GOT3 (cell line): ENCODE data around the gene NINJ2.
"Not testable (repeated sequence)": the region's sequence is repeated elsewhere in the genome, so short reads cannot be mapped to it uniquely, and the experiment has no call there.

ENCODE experiments used
- DNase-seq: peaks from one replicate; lab custom pipeline; 2025; ENCODE audit warnings: mixed read lengths; lab: John Stamatoyannopoulos, UW

Gene NINJ2

DNA sequence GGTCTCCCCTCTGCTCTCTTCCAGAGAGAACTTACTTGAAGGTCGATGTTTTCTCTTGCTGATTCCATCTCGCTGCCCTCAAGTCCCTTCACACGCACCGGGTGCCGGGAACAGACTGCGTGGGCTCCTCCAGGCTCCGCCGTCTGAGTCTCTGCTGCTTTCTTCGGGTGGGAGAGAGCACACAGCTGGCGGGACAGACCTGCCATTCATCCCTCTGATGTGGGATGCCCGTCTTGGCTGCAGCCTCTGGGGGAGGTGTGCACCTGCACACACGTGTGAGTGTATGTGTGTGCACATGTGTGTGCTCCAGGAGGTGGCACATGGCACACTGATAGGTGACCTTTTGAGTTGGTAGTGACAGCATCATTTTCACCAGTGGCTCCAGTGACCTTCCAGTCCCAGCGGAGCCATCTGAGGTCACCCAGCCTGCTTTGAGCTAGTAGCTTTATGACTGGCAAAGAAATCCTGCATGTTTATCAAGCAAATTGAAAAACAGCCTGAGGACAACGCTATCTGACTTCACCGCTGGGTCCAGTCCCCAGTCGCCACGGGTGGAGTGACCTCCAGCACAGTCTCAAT is at the start of gene NINJ2:
Gene NINJ2 (minus strand): TSS at position 153 of the 579 bp plus-strand sequence. CDS start 85 bp downstream, at position 68.
- DNase-seq: no peak

- no peak for DNase-seq
Observed at GRCh38 chr12:712172-712863, 49.1 kb upstream of the NINJ2 start.

DNA sequence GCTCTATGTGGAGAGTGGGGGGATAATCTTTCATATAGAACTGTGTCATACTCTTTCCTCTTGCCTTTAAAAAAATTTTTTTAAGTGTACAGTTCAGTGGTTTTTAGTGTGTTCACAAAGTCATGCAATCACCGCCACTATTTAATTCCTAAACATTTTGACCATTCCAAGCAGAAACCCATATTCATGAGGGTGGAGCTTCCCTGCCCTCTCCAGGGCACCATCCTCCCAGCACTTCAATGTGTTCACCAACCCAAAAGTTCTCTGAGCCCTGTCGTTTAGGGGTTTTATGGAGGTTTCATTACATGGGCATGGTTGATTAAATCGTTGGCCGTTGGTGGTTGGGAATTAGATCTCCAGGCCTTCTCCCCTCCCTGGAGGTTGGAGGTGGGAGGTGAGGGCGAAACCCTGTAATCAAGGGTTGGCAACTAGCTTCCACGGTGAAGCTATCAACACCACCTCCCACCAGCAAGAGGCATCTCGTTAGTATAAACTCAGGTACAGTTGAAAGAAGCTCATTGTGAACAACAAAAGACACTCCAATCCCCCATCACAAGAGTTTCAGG is 46.3 kb upstream of the NINJ2 start:
- no peak for DNase-seq

GRCh38 chr12:708084-708483 is 44.8 kb upstream of the NINJ2 start:
- not testable (repeated sequence) for DNase-seq

GRCh38 chr12:704516-705242 is 41.4 kb upstream of the NINJ2 start:
- no peak for DNase-seq

DNA sequence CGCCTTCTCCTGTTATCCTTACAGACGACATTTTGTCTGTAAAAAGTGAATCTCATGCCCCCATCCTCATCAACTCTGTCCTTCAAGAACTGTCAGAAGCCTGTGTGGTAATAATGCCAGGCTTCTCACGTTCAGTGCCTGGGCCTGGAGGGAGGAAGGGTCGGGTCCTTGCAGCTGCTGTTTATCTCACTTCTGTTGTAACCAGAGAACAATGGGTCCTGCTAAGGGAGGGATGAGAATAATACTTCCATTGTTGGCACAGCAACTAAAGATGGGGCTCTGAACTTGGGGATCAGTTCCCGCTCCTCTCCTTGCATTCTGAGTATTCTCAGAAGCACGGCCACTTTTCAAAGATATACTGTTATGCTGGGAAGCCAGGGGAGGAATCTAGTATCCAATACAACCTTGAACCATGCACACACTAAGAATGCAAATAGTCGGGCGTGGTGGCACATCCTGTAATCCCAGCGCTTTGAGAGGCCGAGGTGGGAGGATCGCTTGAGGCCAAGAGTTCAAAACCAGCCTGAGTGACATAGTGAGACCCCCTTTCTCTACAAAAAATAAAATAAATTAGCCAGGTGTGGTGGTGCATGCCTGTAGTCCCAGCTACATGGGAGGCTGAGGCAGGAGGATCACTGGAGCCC is 38.8 kb upstream of the NINJ2 start:
- DNase-seq: no peak

DNA sequence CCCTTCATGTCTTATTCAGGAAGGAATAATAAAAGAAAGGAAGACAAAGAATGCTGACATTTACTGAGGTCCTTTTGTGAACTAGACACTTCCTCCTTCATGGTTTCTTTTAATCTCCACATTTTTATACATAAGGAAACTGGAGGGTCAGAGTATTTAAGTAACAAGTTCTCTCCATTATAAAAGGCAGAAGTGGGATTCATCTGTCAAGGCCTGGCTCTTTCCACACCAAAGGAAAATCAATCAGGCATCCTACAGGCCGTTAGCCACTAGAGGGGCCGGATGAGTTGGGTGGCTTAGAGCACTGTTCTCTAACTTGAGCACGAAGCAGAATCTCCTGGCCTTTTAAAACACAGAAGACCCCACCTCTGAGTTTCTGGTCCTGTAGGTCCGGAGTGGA is 36.8 kb upstream of the NINJ2 start:
- no peak for DNase-seq

- not testable (repeated sequence) for DNase-seq
Observed at GRCh38 chr12:698222-698621, 35.0 kb upstream of the NINJ2 start.

- no peak for DNase-seq
Observed at GRCh38 chr12:697481-697880, 34.2 kb upstream of the NINJ2 start.

DNA sequence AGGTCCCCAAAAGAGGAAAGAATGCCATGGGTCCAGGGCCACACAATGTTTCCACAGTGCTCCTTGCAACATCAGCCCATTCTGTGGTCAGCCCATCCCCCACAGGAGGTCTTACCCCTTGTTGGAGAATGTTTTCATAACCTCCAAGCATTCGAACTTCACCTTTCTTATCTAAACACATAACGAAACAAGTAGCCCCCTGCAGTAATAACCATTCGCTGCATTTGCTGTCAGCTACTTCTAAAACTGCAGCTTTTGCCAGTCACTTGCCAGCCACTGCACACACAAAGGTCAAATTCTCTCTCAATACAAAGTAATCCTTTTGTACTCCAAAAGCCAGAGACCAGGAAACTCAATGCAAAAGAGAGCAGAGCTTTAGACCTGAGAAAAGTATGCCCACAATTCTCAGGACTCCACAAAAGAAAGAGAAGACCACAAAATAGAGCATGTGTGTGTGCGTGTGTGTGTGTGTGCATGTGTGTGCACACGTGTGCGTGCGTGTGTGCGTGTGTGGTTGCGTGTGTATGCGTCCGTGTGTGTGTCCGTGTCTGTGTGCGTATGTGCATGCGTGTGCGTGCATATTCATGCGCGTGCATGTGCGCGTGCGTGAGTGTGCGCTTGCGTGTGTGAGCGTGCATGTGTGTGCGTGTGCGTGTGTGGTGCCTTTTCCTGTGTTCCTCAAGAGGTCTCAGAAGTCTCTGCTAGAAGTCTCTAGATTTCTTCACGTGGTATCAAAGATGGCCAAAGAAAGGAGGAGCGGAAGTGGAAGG is 31.7 kb upstream of the NINJ2 start:
- DNase-seq: no peak

DNA sequence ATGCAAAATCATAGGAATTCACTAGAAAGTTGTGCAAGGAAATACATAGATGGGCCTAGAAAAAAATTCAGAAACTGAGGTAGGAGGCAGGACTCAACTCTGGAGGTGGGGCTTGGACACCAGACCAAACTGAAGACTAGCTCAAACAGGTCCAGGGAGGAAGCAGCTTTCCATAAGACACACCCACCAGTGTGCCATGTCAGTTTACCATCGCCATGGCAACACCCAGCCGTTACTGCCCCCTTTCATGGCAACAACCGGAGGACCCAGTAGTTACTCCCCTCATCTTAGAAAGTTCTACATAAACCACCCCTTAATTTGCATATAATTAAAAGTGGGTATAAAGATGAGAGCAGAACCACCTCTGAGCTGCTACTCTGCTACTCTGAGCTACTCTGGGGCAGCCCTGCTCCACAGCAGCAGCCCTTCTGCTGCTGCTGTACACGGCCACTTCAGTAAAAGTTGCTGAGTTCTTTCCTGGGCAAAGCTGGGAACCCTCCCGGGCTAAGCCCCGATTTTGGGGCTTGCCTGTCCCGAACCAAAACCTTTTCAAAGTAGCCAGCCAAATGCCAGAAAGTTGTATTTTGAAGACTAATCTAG is 30.8 kb upstream of the NINJ2 start:
- no peak for DNase-seq

DNA sequence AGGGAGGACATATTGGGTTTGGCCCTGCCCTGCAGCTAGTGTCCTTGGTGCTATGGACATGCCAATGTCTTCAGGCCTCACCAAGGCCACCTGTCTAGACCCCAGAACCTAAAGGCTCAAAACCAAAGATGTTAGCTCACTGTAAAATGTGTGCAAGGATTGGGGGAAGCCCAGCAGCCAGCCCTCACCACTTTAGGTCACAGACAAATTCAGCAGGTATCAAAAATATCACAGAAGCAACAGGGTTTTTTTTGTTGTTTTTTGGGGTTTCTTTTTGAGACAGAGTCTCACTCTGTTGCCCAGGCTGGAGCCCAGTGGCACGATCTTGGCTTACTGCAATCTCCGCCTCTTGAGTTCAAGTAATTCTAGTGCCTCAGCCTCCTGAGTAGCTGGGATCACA is 29.0 kb upstream of the NINJ2 start:
- DNase-seq: no peak

- no peak for DNase-seq
Observed at GRCh38 chr12:690466-690865, 27.2 kb upstream of the NINJ2 start.

DNA sequence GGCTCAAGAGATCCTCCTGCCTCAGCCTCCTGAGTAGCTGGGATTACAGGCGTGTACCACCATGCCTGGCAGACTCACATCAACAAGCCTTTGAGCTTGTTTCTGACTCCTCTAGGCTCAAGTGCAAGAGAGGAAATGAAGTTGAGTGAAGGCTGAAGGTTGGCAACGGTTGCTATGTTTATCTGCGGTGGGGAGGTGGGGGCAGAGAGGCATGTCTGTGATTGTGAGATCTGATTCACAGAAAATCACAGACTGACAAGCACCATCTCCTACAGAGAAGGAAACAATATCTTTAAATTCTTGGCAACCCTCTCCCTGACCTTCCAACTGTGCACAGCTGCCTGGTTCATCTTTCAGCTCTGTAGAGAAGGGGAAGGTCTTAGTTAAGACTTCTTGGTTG is 22.1 kb upstream of the NINJ2 start:
- no peak for DNase-seq

- no peak for DNase-seq
Observed at GRCh38 chr12:684416-684815, 21.2 kb upstream of the NINJ2 start.

GRCh38 chr12:681568-682256 is 18.5 kb upstream of the NINJ2 start:
- no peak for DNase-seq

- no peak for DNase-seq
Observed at GRCh38 chr12:678747-679712, 15.8 kb upstream of the NINJ2 start.

DNA sequence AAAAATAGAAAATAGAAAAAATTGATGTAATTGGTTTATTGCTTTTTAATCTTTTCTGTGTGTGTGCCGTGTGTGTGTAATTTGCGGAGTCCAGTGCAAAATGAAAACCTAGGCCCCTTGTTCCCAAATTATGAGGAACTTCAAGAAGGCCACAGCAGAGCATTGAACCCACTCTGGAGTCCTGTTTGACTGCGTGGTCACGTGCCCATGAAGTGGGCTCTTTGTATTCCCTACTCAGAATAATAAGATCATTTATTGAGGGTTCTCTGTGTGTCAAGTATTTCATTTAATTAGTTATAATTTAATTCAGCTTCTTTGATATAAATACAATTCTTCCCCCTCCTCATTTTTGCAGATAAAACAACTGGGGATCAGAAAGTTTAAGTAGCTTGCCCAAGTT is 12.3 kb upstream of the NINJ2 start:
- DNase-seq: no peak

DNA sequence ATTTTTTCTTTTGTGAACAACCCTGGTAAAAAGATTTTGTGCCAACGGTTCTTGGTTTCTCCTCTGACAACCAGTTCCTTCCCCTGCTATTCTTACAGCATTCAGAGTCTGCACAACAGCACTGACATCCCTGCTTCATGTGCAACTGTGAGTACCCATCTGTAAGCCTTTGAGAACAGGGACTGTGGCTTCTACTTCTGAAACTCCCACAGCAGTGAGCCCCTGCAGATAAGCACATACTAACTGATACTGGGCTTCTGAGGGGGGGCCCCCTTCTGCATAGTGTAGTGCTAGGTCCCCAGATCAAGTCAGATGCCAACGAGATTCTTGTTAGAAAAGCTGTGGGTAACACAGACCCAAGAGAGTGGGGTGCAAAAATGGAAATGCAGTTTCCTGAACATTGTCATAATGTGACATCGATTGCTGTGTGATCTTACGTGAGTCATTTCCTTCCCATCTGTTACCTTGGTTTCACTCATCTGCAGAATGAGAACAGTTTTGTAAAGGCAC is 11.1 kb upstream of the NINJ2 start:
- DNase-seq: no peak
